ENCODE results near the gene PCDH1. TPM values are rescaled to one million over a fixed set of nuclear protein-coding genes. Genes with fewer than 3 reads are reported as not detected.

PCDH1 gene
- total RNA-seq, 4 donors from 2014 or later = 92.5 to 217 (median 164) TPM

GRCh38 chr5:141878711-141879425 lies 658 bp upstream of the PCDH1 start:
- Histone ChIP-seq H3K4me3 (peak overlapping the region; percentile 13 to 86 (median 71)), H3K36me3 (no peaks in the 10 kb centered on the region), H3K9me3 (no peaks in the 10 kb centered on the region), H3K27me3 (peaks cover 60% of the 10 kb centered on the region), H3K27ac (peak overlapping the region; percentile 88 to 96 (median 94)), H3K4me1 (peaks cover 6 to 54% (median 30%) of the 10 kb centered on the region in 4 donors)
- 0 to 1% methylated on average over 3 to 40 of the region's 40 CpGs for WGBS, 2 donors (ENCODE audit: low coverage in 1 of 2)
- peak; percentile 2 to 73 (median 61) for TF ChIP-seq POLR2AphosphoS5 (IDR thresholded peaks at IDR 0.05)
- TF ChIP-seq EP300 (IDR thresholded peaks at IDR 0.05; ENCODE audit: low read depth) = no peak
- TF ChIP-seq CTCF (IDR thresholded peaks at IDR 0.05) = peak; percentile 95 to 99 (median 96)
- peak; percentile 47 for TF ChIP-seq POLR2A (IDR thresholded peaks at IDR 0.05)
- in situ Hi-C loops (cut with MboI; ENCODE audit: low pct_ligation_motif_present in 1 of 4, low pct_unique_long_range_greater_than_20kb in 1 of 4, low sequenced_read_pairs in 3 of 4) = no loop called here
- intact Hi-C loops (cut with DNase I; ENCODE audit: low total_unique reads) = loop anchor here (2.0 to 5.0 kb wide), 2 partner anchors 67 to 176 kb away; no protein-coding TSS in a partner anchor
- DNase-seq = peak; percentile 94

- Histone ChIP-seq H3K36me3 (no peaks in the 10 kb centered on the region), H3K4me1 (peaks cover 6 to 60% (median 39%) of the 10 kb centered on the region in 4 donors), H3K27me3 (peaks cover 48% of the 10 kb centered on the region), H3K9me3 (no peaks in the 10 kb centered on the region), H3K27ac (peak overlapping the region; percentile 88 to 96 (median 94)), H3K4me3 (peak overlapping the region; percentile 65 to 86 (median 75))
- intact Hi-C loops (cut with DNase I; ENCODE audit: low total_unique reads) = loop anchor here (2.0 to 5.0 kb wide), 2 partner anchors 65 to 175 kb away; no protein-coding TSS in a partner anchor
- DNase-seq = peak; percentile 48
- TF ChIP-seq POLR2AphosphoS5 (IDR thresholded peaks at IDR 0.05) = no peak
- no peak for TF ChIP-seq EP300 (IDR thresholded peaks at IDR 0.05; ENCODE audit: low read depth)
- no peak for TF ChIP-seq CTCF (IDR thresholded peaks at IDR 0.05)
- no peak for TF ChIP-seq POLR2A (IDR thresholded peaks at IDR 0.05)
- 4% methylated on average over 37 of the region's 55 CpGs; no CpG with 5 or more reads in 1 of the 2 donors for WGBS, 2 donors (ENCODE audit: low coverage in 1 of 2)
- in situ Hi-C loops (cut with MboI; ENCODE audit: low pct_ligation_motif_present in 1 of 4, low pct_unique_long_range_greater_than_20kb in 1 of 4, low sequenced_read_pairs in 3 of 4) = no loop called here
Observed at GRCh38 chr5:141877356-141878185, 639 bp downstream of the PCDH1 start.

DNA sequence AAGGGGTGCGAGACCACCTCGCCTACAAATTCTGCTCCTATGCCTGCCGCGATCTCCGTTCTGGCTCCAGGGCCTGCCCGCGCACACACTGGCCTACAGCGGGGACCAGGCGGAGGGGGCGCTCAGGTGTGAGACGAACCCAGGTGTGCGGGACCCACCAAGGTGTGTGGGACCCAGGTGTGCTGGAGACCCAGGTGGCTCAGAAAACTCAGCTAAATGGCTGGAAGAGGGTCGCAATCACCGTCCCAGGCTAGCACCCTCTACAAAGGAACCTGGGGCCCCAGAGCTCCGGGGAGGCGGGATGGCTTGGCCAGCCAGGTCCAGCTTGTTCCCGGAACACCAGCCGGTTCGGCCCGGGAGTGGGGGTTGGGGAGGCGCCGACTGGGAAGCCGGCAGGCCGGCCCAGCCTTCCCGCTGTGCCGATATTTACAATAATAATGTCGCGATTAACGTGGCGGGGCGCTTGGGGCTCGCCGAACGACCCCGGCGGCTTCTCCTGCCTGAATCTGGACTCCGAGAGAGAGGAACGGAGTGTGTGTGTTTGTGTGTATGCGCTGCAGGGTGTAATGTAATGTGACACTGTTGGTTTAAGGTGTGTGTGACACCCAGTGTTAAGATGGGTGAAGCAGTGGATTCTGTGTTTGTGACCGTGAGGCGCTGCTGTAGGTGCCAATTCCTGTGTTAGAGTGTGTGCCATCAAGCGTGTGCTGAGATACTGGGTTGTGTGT lies 1.4 kb downstream of the PCDH1 start:
- in situ Hi-C loops (cut with MboI; ENCODE audit: low pct_ligation_motif_present in 1 of 4, low pct_unique_long_range_greater_than_20kb in 1 of 4, low sequenced_read_pairs in 3 of 4) = no loop called here
- TF ChIP-seq POLR2A (IDR thresholded peaks at IDR 0.05) (peak; percentile 79), POLR2AphosphoS5 (IDR thresholded peaks at IDR 0.05) (peak; percentile 18 to 84 (median 83)), CTCF (IDR thresholded peaks at IDR 0.05) (no peak)
- WGBS, 2 donors (ENCODE audit: low coverage in 1 of 2) = 4% methylated on average over 42 of the region's 42 CpGs; no CpG with 5 or more reads in 1 of the 2 donors
- Histone ChIP-seq H3K4me1 (peaks cover 6 to 64% (median 45%) of the 10 kb centered on the region in 4 donors), H3K9me3 (no peaks in the 10 kb centered on the region), H3K27me3 (peaks cover 41% of the 10 kb centered on the region), H3K4me3 (peak overlapping the region; percentile 41 to 86 (median 71)), H3K27ac (peak overlapping the region; percentile 88 to 96 (median 94)), H3K36me3 (no peaks in the 10 kb centered on the region)
- intact Hi-C loops (cut with DNase I; ENCODE audit: low total_unique reads) = loop anchor here (5.0 kb wide), 1 partner anchor 64 kb away; no protein-coding TSS in a partner anchor
- DNase-seq = peak; percentile 44

Measured in transverse colon (tissue), 4 donors.